Panc1 (cell line): ENCODE measurements around the gene GRAMD1B. TPM values are rescaled to one million over a fixed set of nuclear protein-coding genes. Genes with fewer than 3 reads are reported as not detected.

Experiments
- ATAC-seq: fragments of 200-7000 bp; cut with Tn5 transposase; 2 replicates; pipeline ENCODE4 v1.9.1; 2020; ENCODE audit warnings: mild to moderate bottlenecking, moderate library complexity
- BruUV-seq: library from RNA; stranded (reverse); fragments of 400-500 nt; replicated peaks from 2 replicates; lab custom pipeline; 2021; lab: Mats Ljungman, UMichigan
- CTCF ChIA-PET: fragments of 300-600 bp; sonication (Branson Sonifier 250); formaldehyde crosslinking; loops from one replicate; lab custom pipeline; 2022; ENCODE audit warnings: antibody characterized with exemption; lab: Charles Lee
- POLR2A ChIA-PET: fragments of 300-600 bp; sonication (Branson Sonifier 250); formaldehyde crosslinking; loops from one replicate; lab custom pipeline; 2022; ENCODE audit warnings: antibody characterized with exemption; lab: Charles Lee
- DNase-seq: peaks from one replicate; pipeline ENCODE4 v3.0.0-alpha.2; 2010; ENCODE audit warnings: low read depth, low spot score
- H3K27ac ChIP-seq: 2 replicates; pipeline ENCODE4 v1.5.1; 2011; ENCODE audit warnings: mild to moderate bottlenecking, low read length, inconsistent platforms
- H3K27me3 ChIP-seq: fragments of 200-500 bp; sonication (Bioruptor generic); 2 replicates; pipeline ENCODE4 v1.6.0; 2014; ENCODE audit warnings: low read length, inconsistent platforms; ENCODE audit not compliant: control insufficient read depth, insufficient read depth
- H3K36me3 ChIP-seq: fragments of 200-500 bp; sonication (Bioruptor generic); 2 replicates; pipeline ENCODE4 v1.5.1; 2014; ENCODE audit warnings: inconsistent platforms, mild to moderate bottlenecking, low read length, moderate library complexity; ENCODE audit not compliant: control insufficient read depth, insufficient read depth
- H3K4me1 ChIP-seq: 2 replicates; pipeline ENCODE4 v1.5.1; 2011; ENCODE audit warnings: inconsistent platforms, mild to moderate bottlenecking, low read length, moderate library complexity; ENCODE audit not compliant: control insufficient read depth, insufficient read depth
- H3K4me3 ChIP-seq, 2 experiments: 2 replicates each; pipeline ENCODE4 v1.5.1; 2011 to 2012; ENCODE audit warnings: low read depth in 2 of 2, low read length in 2 of 2, mild to moderate bottlenecking in 2 of 2, inconsistent platforms in 1 of 2, moderate library complexity in 1 of 2
- H3K9me3 ChIP-seq: fragments of 200-500 bp; sonication (Bioruptor generic); 2 replicates; pipeline ENCODE4 v1.5.1; 2014; ENCODE audit warnings: low read depth, mild to moderate bottlenecking, inconsistent platforms, low read length, moderate library complexity; ENCODE audit not compliant: control insufficient read depth, insufficient read depth
- POLR2AphosphoS5 ChIP-seq: IDR thresholded peaks from 2 replicates; pipeline ENCODE4 v1.6.1; 2012; ENCODE audit warnings: mild to moderate bottlenecking, low read depth, low read length, moderate library complexity
- SIN3A ChIP-seq: IDR thresholded peaks from 2 replicates; pipeline ENCODE4 v1.6.1; 2012; ENCODE audit warnings: low read depth, mild to moderate bottlenecking, low read length, moderate library complexity, borderline replicate concordance; ENCODE audit not compliant: insufficient read depth
- TCF7L2 ChIP-seq: IDR thresholded peaks from 2 replicates; pipeline ENCODE4 v1.6.1; 2011; ENCODE audit warnings: mild to moderate bottlenecking, low read depth, low read length, inconsistent platforms
- in situ Hi-C: cut with HindIII; loops from 2 replicates; pipeline ENCODE4 v1.10.0; 2016; ENCODE audit warnings: low sequenced_read_pairs, low pct_unique_long_range_greater_than_20kb
- intact Hi-C: fragments of 100-400 bp; cut with micrococcal nuclease; formaldehyde crosslinking; loops from one replicate; pipeline ENCODE4 v1.10.0; 2022; ENCODE audit not compliant: unreplicated experiment
- total RNA-seq: library from RNA; stranded (reverse); gene quantifications from one replicate; pipeline ENCODE4 v1.2.1, GENCODE V29; 2021; ENCODE audit not compliant: unreplicated experiment
- TF ChIP-seq, protein P1 (sequence below), 2 experiments: IDR thresholded peaks; 2 replicates each; pipeline ENCODE4 v1.6.1; 2011 to 2012; ENCODE audit warnings: low read depth in 2 of 2, control low read depth in 1 of 2, low read length in 1 of 2, mild to moderate bottlenecking in 1 of 2, moderate library complexity in 1 of 2; ENCODE audit not compliant: insufficient read depth in 1 of 2
- TF ChIP-seq, protein P2 (sequence below): fragments of 450-650 bp; IDR thresholded peaks from 2 replicates; pipeline ENCODE4 v1.5.1; 2017; ENCODE audit warnings: mild to moderate bottlenecking

The GRAMD1B gene
- total RNA-seq, 1 experiment from 2014 or later = 0.46 TPM

DNA sequence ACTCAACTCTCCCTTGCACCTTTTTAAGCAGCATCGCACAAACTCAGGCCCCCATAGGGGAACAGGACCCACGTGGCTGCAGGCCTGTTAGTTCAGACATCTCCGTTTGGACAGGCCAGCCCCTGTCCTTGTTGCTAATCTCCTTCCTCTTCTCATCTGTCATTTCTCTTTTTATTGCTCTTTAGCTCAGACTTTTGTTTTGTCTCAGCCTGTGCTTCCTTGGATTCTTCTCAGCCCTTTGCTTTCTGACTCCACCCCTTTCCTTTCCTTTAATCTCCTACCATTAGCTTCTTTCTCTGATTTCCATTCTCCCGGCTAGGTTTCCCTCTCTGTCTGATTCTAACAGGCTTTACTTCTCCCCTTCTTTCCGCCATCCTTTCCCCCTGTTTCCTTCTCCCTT lies 155.6 kb downstream of the GRAMD1B start:
- Histone ChIP-seq H3K27ac (no peak overlapping the region), H3K27me3 (peaks cover 9% of the 10 kb centered on the region; the same call in 1 of the 2 replicates), H3K9me3 (no peaks in the 10 kb centered on the region), H3K4me1 (no peaks in the 10 kb centered on the region), H3K36me3 (no peaks in the 10 kb centered on the region; the same call in 1 of the 2 replicates), H3K4me3 (no peak overlapping the region)
- ATAC-seq (no peak), DNase-seq (no peak)
- BruUV-seq = no TSS peak
- TF ChIP-seq, protein P1, sequence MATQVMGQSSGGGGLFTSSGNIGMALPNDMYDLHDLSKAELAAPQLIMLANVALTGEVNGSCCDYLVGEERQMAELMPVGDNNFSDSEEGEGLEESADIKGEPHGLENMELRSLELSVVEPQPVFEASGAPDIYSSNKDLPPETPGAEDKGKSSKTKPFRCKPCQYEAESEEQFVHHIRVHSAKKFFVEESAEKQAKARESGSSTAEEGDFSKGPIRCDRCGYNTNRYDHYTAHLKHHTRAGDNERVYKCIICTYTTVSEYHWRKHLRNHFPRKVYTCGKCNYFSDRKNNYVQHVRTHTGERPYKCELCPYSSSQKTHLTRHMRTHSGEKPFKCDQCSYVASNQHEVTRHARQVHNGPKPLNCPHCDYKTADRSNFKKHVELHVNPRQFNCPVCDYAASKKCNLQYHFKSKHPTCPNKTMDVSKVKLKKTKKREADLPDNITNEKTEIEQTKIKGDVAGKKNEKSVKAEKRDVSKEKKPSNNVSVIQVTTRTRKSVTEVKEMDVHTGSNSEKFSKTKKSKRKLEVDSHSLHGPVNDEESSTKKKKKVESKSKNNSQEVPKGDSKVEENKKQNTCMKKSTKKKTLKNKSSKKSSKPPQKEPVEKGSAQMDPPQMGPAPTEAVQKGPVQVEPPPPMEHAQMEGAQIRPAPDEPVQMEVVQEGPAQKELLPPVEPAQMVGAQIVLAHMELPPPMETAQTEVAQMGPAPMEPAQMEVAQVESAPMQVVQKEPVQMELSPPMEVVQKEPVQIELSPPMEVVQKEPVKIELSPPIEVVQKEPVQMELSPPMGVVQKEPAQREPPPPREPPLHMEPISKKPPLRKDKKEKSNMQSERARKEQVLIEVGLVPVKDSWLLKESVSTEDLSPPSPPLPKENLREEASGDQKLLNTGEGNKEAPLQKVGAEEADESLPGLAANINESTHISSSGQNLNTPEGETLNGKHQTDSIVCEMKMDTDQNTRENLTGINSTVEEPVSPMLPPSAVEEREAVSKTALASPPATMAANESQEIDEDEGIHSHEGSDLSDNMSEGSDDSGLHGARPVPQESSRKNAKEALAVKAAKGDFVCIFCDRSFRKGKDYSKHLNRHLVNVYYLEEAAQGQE (IDR thresholded peaks at IDR 0.05; ENCODE audit: insufficient read depth in 1 of 2, low read depth in 2 of 2, low read length in 1 of 2) = no peak
- TF ChIP-seq, protein P2, sequence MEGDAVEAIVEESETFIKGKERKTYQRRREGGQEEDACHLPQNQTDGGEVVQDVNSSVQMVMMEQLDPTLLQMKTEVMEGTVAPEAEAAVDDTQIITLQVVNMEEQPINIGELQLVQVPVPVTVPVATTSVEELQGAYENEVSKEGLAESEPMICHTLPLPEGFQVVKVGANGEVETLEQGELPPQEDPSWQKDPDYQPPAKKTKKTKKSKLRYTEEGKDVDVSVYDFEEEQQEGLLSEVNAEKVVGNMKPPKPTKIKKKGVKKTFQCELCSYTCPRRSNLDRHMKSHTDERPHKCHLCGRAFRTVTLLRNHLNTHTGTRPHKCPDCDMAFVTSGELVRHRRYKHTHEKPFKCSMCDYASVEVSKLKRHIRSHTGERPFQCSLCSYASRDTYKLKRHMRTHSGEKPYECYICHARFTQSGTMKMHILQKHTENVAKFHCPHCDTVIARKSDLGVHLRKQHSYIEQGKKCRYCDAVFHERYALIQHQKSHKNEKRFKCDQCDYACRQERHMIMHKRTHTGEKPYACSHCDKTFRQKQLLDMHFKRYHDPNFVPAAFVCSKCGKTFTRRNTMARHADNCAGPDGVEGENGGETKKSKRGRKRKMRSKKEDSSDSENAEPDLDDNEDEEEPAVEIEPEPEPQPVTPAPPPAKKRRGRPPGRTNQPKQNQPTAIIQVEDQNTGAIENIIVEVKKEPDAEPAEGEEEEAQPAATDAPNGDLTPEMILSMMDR = no peak
- TF ChIP-seq SIN3A = no peak
- no peak for TF ChIP-seq POLR2AphosphoS5
- no peak for TF ChIP-seq TCF7L2
- in situ Hi-C loops = no loop called here
- ChIA-PET CTCF (no interaction called here), POLR2A (no interaction called here)
- intact Hi-C loops = loop anchor here (10.0 kb wide), 1 partner anchor 481 kb away; no protein-coding TSS in a partner anchor

DNA sequence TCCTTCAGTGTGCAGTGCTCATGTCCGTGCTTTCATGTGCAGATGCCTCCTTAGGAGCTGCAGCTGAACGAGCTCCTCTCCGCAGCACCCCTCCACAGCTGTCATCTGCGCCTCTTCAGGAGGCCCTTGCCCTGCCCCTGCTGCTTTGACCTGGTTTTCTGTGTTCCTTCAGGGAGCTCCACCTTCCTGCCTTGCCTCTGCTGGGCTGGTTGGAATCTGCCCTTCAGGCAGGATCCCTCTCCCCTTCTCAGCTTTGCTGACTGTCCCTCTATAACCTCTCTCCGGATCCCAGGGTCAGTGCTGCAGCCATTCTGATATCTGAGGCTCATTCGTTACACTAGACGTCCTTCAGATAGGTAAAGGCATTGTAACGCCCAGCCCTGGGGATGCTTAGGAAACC lies 156.5 kb downstream of the GRAMD1B start:
- intact Hi-C loops = loop anchor here (10.0 kb wide), 1 partner anchor 482 kb away; no protein-coding TSS in a partner anchor
- Histone ChIP-seq H3K27ac (no peak overlapping the region), H3K4me1 (no peaks in the 10 kb centered on the region), H3K27me3 (peaks cover 6% of the 10 kb centered on the region; the same call in 1 of the 2 replicates), H3K4me3 (no peak overlapping the region), H3K36me3 (no peaks in the 10 kb centered on the region; the same call in 1 of the 2 replicates), H3K9me3 (no peaks in the 10 kb centered on the region)
- no peak for DNase-seq
- TF ChIP-seq, protein P2 = no peak
- no peak for TF ChIP-seq SIN3A
- TF ChIP-seq POLR2AphosphoS5 = no peak
- TF ChIP-seq, protein P1 (IDR thresholded peaks at IDR 0.05; ENCODE audit: insufficient read depth in 1 of 2, low read depth in 2 of 2, low read length in 1 of 2) = no peak
- no peak for TF ChIP-seq TCF7L2
- no peak for ATAC-seq
- POLR2A ChIA-PET = no interaction called here
- in situ Hi-C loops = no loop called here
- CTCF ChIA-PET = interaction anchor here (0.5 kb wide), 1 partner anchor 15 kb away, joined by 3 read pairs; no protein-coding TSS in a partner anchor
- no TSS peak for BruUV-seq
